ENCODE measurements around the gene NMD3. TPM values are rescaled to one million over a fixed set of nuclear protein-coding genes. Genes with fewer than 3 reads are reported as not detected.

Gene NMD3
- total RNA-seq, 1 donor from 2014 or later, result 51.6 TPM

DNA sequence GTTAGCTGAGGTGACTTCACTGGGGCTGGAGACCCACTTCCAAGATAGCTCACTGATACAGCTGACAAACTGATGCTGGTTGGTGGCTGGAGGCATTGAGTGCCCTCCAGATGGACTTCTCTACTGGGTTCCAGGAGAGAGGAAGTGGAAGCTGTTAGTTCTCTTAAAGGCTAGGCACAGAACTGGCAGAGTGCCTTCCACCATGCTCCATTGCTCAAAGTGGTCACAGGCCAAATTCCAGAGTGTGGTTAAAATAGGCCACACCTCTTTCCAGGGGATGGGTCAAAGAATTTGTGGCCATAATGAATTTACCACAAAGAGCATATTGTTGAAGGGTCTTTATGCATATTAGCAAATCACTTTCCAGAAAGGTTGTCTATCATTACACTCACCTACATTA is 74.2 kb downstream of the NMD3 start:
- H3K4me1 ChIP-seq, result no peaks in the 10 kb centered on the region
- H3K27ac ChIP-seq (replicated peaks), result no peak overlapping the region
- DNase-seq, result no peak
- peaks cover 7% of the 10 kb centered on the region for H3K36me3 ChIP-seq
- H3K27me3 ChIP-seq (ENCODE audit: low read depth), result no peaks in the 10 kb centered on the region
- no peak overlapping the region for H3K4me3 ChIP-seq
- H3K9me3 ChIP-seq (replicated peaks), result peaks cover 12% of the 10 kb centered on the region
- intact Hi-C loops (cut with micrococcal nuclease), result no loop called here
- TF ChIP-seq, protein P1, sequence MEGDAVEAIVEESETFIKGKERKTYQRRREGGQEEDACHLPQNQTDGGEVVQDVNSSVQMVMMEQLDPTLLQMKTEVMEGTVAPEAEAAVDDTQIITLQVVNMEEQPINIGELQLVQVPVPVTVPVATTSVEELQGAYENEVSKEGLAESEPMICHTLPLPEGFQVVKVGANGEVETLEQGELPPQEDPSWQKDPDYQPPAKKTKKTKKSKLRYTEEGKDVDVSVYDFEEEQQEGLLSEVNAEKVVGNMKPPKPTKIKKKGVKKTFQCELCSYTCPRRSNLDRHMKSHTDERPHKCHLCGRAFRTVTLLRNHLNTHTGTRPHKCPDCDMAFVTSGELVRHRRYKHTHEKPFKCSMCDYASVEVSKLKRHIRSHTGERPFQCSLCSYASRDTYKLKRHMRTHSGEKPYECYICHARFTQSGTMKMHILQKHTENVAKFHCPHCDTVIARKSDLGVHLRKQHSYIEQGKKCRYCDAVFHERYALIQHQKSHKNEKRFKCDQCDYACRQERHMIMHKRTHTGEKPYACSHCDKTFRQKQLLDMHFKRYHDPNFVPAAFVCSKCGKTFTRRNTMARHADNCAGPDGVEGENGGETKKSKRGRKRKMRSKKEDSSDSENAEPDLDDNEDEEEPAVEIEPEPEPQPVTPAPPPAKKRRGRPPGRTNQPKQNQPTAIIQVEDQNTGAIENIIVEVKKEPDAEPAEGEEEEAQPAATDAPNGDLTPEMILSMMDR (IDR thresholded peaks at IDR 0.05; ENCODE audit: borderline replicate concordance), result no peak

GRCh38 chr3:161296814-161297213 is 75.7 kb downstream of the NMD3 start:
- intact Hi-C loops (cut with micrococcal nuclease), result no loop called here
- no peak for DNase-seq
- no peak overlapping the region for H3K27ac ChIP-seq (replicated peaks)
- peaks cover 7% of the 10 kb centered on the region for H3K36me3 ChIP-seq
- TF ChIP-seq, protein P1 (IDR thresholded peaks at IDR 0.05; ENCODE audit: borderline replicate concordance), result no peak
- no peak overlapping the region for H3K4me3 ChIP-seq
- H3K27me3 ChIP-seq (ENCODE audit: low read depth), result no peaks in the 10 kb centered on the region
- H3K4me1 ChIP-seq, result no peaks in the 10 kb centered on the region
- peaks cover 12% of the 10 kb centered on the region for H3K9me3 ChIP-seq (replicated peaks)

Other genes with a start within 250 kb of the NMD3 start
- 56.1 TPM for gene B3GALNT1, start 116.0 kb upstream of the NMD3 start, total RNA-seq
- gene SPTSSB, start 150.2 kb downstream of the NMD3 start, total RNA-seq, result 0.25 TPM

All from left ventricle myocardium inferior (tissue), 1 donor.